GM19328 (cell line): Measurements from ENCODE around the gene PRKRIP1.
"Not testable (repeated sequence)": the region's sequence is repeated elsewhere in the genome, so short reads cannot be mapped to it uniquely, and the experiment has no call there.

Experiments
- ATAC-seq: cut with Tn5 transposase; IDR thresholded peaks from one replicate; pipeline ENCODE4 v1.9.1; 2021; ENCODE audit warnings: mild to moderate bottlenecking, moderate library complexity; ENCODE audit not compliant: unreplicated experiment

The PRKRIP1 gene

DNA sequence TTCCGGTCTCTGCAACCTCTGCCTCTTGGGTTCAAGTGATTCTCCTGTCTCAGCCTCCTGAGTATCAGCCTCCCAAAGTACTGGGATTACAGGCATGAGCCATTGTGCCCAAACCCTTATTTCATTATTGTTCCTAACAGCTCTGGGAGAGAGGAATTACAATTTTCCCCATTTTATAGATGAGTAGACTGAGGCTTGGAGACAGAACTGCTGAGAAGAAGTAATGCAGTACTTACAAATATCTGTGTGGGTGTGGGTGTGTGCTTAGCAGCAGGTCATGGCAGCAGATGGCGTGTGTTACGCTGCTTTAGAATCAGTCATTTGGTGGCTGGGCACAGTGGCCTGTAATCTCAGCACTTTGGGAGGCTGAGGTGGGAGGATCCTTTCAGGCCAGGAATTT lies 7.4 kb downstream of the PRKRIP1 start:
- no peak for ATAC-seq

DNA sequence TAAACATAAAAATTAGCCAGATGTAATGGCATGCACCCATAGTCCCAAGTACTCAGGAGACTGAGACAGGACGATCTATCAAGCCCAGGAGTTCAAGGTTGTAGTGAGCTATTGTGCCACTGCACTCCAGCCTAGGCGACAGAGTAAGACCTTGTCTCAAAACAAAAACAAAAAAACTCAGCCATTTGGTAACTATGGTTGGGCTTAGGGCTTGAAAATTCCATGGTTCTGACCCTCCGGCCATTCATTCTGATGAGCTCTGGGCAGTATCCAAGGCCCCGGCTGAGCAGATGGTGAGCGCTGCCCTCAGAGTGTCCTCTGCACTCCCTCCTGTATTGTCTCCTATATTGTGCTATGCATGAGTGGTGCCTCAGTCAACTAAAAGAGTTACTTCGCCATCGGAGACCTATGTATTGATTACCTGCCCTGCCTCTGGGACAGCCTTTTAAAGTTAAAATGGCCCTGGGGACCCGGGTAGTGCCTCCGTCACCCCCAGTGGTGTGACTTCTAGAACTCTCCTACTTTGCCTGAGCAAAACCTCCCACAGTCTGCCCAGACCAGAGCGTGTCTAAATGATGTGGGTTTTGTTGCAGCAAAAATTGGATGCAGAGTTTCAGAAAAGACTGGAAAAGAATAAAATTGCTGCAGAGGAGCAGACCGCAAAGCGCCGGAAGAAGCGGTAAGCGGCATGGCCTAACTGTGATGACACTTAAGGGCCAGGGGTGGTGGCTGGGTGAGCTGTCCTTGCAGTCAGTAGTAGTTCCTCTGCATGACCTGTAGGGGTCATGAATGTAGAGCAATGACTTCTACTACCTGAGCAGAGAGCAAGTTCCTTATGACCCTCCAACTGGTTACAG lies 8.1 kb downstream of the PRKRIP1 start:
- ATAC-seq, result no peak

DNA sequence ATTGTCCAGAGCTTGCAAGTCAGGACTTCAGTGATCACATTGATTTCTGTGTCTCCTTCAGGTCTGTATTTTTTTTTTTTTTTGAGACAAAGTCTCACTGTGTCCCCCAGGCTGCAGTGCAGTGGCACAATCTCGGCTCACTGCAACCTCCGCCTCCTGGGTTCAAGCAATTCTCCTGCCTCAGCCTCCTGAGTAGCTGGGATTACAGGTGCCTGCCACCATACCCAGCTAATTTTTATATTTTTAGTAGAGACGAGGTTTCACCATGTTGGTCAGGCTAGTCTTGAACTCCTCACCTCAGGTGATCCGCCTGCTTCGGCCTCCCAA lies 8.7 kb downstream of the PRKRIP1 start:
- ATAC-seq, result not testable (repeated sequence)

- no peak for ATAC-seq
Measured at GRCh38 chr7:102407910-102408309, 11.7 kb downstream of the PRKRIP1 start.

DNA sequence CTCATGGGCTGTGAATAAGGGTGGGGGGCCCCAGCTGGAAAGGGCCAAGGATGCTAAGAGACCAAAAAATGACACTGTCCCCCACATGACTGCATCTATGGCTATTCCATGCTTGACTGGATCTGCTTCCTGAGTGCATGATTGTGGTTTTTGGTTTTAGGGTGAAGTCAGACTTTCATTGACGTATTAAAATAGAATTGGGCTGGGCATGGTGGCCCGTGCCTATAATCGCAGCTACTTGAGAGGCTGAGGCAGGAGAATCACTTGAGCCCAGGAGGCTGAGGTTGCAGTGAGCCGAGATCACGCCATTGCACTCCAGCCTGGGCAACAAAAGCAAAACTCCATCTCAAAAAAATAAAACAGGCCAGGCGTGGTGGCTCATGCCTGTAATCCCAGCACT lies 12.4 kb downstream of the PRKRIP1 start:
- peak; percentile 38 for ATAC-seq

DNA sequence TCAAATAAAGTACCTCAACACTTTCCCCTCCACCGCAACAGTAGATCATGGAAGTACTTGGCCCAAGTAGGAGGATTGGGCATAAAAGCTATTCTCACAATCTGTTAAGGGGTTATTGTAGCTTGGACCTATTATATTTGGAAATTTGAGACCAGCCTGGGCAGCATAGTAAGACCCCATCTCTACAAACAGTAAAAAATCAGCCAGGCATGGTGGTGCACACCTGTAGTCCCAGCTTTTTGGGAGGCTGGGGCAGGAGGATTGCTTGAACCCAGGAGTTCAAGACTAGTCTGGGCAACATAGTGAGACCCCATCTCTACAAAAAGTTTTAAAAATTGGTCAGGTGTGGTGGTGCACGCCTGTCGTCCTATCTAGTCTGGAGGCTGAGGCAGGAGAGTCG lies 13.2 kb downstream of the PRKRIP1 start:
- ATAC-seq, result no peak

DNA sequence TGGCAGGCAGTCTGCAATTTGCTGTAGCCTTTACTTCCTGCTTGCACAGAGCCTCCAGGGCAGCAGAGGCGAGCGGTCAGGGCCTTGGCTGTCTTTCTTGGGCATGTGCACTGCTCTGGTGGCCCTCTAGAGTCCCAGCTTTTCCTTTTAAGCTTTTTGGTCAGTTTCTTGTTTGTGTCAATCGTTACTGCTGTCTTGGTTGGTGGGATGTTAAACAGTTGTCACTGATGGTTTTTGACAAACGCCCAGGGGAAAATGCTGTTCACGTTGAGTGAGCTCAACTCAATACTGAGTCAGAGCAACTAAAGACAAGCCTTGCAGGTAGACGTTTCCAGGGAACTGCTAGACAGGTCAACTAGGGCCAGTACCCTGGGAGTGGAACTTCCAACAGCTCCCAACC lies 14.0 kb downstream of the PRKRIP1 start:
- ATAC-seq, result no peak

DNA sequence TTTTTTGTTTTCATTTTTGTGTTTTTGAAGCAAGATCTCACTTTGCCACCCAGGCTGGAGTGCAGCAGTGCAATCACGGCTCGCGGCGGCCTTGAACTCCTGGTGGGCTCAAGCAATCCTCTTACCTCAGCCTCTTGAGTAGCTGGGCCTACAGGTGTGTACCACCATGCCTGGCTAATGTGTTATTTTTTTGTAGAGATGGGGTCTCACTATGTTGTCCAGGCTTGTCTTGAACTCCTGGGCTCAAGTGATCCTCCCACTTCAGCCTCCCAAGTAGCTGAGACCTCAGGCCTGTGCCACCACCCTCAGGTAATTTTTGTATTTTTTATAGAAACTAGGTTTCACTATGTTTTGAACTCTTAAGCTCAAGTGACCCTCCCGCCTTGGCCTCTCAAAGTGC lies 14.8 kb downstream of the PRKRIP1 start:
- no peak for ATAC-seq

- no peak for ATAC-seq
Measured at GRCh38 chr7:102412548-102412947, 16.4 kb downstream of the PRKRIP1 start.

GRCh38 chr7:102413091-102413490 lies 16.9 kb downstream of the PRKRIP1 start:
- ATAC-seq, result no peak

DNA sequence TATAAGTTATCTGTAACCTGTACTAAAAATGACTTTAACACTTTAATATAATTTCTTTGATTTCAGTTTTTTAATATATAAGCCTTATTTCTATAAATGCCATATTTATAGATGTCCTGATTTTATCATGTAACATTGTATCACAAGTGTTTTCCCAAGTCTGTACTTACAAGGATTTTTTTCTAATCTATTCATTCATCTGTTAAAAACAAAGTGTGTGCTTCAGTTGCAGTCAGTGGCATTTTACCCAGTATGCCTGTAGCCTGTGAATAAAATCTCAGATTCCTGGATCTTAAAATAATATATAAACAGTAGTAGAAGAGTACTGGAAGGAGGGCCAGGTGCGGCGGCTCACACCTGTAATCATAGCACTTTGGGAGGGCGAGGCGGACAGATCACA lies 17.4 kb downstream of the PRKRIP1 start:
- no peak for ATAC-seq

- ATAC-seq, result no peak
Measured at GRCh38 chr7:102415685-102416225, 19.6 kb downstream of the PRKRIP1 start.

- ATAC-seq, result no peak
Measured at GRCh38 chr7:102416406-102416805, 20.2 kb downstream of the PRKRIP1 start.

- no peak for ATAC-seq
Measured at GRCh38 chr7:102417105-102417504, 20.9 kb downstream of the PRKRIP1 start.

- ATAC-seq, result no peak
Measured at GRCh38 chr7:102418592-102418991, 22.4 kb downstream of the PRKRIP1 start.

- ATAC-seq, result no peak
Measured at GRCh38 chr7:102421706-102422240, 25.6 kb downstream of the PRKRIP1 start.

DNA sequence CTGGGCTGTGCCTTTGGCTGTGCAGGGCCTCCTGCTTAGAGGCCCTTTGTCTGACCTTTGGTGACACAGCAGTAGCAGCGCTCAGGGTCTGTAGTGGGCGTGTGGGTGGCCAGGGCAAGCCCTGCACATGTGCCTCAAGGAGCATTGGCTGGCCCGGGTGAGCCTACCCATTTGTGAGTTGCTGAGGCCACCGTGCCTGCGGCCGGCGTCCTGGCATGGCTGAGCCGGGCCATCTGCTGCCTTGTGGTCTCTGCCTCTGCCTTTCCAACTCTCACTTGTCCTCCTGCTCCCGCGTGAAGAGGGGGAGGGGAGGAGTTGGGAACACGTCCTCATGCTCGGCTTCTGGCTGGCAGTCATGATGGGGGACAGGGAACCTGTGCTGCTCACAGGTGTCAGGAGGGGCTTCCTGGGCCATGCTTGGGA lies 28.0 kb downstream of the PRKRIP1 start:
- no peak for ATAC-seq

DNA sequence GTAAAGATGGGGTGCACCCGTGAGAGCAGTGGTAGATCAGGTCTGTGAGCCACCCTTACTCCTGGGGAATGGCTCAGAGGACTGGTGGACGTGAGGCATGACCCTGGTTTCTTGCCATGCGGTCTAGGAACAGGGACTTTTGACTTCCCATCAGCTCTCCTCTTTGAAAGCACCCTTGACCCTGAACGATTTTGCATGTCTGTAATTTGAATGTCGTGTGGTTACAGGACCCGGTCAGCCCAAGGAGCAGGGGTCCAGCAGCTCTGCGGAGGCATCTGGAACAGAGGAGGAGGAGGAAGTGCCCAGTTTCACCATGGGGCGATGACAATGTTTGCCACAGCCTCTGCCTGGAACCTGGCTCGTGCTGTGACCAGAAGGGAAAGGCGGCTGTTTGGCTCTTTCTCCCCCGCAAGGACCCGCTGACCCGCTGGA lies 28.6 kb downstream of the PRKRIP1 start:
- ATAC-seq, result no peak

- peak; percentile 58 for ATAC-seq
Measured at GRCh38 chr7:102425639-102426267, 29.6 kb downstream of the PRKRIP1 start.

DNA sequence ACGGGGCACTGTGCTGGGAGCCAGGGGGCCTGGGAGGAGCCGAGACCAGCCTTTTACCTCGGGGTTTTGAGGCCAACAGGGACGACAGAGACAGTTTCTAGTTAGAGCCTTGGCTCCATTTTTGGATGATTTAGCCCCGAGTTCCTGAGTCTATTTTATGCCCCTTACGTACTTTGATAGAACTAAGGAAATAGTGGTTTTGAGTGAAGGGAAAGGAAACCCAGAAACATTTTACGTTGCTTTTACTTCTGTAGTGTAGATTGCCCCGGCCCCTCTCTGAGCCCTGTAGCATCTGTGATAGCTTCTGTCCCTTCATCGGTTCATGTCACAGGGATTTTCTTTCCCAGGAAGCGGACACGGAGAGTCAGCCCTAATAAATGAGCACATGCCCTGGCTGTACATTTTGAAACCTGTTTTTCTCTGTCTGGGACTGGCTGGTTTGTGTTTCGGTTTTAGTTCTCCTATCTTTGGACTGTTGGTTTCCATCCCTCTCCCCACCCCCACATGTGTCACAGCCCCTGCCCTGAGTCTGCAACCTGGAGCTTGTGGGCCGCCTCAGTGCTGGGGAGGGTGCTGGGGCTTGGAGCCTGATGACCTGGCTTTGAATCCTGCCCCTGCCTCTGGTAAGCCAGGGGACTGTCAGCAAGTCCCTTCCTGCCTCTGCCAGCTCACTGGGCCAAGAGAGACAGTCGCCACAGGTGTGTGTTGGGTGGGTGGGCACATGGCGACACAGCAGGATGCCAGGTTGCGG lies 30.3 kb downstream of the PRKRIP1 start:
- ATAC-seq, result peak; percentile 42

- no peak for ATAC-seq
Measured at GRCh38 chr7:102427019-102427405, 30.8 kb downstream of the PRKRIP1 start.
